DND-41 (cell line): ENCODE data around the gene ADCK1.

Source experiments
- EZH2 ChIP-seq: IDR thresholded peaks from 3 replicates; pipeline ENCODE4 v1.6.1; 2012; ENCODE audit warnings: borderline replicate concordance, low read depth, mild to moderate bottlenecking, moderate library complexity, low read length, inconsistent platforms; ENCODE audit not compliant: severe bottlenecking
- TF ChIP-seq, protein P1 (sequence below): IDR thresholded peaks from 2 replicates; pipeline ENCODE4 v1.5.1; 2012; ENCODE audit warnings: borderline replicate concordance, low read length, moderate library complexity, mild to moderate bottlenecking; ENCODE audit not compliant: poor library complexity, severe bottlenecking; ENCODE audit errors: extremely low read depth

DNA sequence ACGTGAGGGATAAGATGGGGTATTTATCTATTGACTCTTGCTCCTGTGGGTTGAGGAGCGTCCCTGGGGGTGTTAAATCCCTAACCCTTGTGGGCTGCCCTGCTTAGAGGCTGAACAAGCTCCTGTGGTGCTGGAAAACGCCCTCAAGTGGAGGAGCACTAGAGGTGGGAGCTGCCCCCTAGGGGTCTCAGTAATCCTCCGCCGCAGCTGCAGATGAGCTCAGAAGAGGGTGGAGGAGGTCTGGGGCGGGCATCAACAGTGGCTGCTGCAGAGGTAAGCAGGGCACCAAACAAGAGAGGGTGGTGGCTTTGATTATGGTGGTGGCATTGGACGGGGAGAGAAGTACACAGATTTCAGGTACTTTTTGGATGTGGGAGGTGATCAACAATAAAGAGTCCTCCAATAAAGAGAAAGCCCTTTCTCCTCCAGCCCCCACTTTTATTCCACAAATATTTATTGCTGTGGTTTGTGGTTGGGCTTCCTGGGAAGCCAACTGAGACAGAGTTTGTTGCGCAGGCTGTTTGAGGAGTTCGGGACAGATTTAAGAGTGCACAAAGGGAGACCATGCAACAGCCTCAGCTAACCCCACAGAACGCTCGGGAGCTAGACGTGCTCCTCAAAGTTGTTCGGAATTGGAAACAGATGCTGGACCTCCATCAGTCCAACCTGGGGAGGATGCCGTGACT, 179.9 kb downstream of the ADCK1 start:
- TF ChIP-seq, protein P1, sequence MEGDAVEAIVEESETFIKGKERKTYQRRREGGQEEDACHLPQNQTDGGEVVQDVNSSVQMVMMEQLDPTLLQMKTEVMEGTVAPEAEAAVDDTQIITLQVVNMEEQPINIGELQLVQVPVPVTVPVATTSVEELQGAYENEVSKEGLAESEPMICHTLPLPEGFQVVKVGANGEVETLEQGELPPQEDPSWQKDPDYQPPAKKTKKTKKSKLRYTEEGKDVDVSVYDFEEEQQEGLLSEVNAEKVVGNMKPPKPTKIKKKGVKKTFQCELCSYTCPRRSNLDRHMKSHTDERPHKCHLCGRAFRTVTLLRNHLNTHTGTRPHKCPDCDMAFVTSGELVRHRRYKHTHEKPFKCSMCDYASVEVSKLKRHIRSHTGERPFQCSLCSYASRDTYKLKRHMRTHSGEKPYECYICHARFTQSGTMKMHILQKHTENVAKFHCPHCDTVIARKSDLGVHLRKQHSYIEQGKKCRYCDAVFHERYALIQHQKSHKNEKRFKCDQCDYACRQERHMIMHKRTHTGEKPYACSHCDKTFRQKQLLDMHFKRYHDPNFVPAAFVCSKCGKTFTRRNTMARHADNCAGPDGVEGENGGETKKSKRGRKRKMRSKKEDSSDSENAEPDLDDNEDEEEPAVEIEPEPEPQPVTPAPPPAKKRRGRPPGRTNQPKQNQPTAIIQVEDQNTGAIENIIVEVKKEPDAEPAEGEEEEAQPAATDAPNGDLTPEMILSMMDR: peak; percentile 43
- no peak for TF ChIP-seq EZH2
